Inferior parietal cortex (tissue), 1 donor: Measurements from ENCODE around the gene NUDT1.
A peak's percentile ranks its signal among the peaks of the same experiment; 100 is the strongest.

Experiments
- DNase-seq: peaks from one replicate; pipeline ENCODE4 v3.0.0-alpha.2; 2016; ENCODE audit errors: extremely low spot score

The NUDT1 gene

DNA sequence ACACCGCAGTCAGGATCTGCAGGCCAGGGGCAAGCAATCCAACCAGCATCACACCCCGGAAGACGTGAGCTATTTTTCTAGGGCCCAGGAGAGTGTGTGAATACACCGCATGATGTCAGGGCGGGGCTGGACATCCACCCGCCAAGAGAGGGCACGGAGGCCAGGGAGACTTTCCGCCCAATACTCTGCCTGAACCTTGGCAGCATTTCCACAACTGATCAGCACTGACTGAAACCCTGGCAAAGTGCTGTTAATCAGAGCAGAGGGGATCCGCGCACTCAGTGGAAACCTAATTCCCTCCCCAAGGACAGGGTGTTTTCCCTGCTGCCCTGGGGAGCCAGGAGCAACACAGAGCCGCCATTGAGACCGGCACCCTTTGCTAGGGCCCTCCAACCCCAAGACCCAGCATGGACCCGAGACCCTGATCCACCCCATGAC lies 17.5 kb upstream of the NUDT1 start:
- DNase-seq, result no peak

DNA sequence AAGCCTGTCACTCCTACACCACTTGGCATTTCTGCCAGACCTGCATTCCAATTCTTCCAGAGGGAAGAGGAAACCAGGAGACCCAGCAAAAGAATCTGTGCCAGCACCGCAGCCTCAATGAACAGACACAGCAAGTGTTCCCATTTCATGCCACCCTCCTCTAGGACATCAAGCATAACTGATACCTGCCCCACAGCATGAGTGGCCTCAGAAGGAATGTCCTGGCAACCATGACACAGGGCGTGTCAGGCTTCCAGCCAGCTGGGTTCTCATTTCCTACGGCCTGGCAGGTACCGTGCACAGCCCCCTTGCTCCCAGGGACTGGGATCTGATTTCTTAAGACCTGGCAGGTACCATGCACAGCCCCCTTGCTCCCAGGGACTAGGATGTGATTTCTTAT lies 17.1 kb upstream of the NUDT1 start:
- no peak for DNase-seq

DNA sequence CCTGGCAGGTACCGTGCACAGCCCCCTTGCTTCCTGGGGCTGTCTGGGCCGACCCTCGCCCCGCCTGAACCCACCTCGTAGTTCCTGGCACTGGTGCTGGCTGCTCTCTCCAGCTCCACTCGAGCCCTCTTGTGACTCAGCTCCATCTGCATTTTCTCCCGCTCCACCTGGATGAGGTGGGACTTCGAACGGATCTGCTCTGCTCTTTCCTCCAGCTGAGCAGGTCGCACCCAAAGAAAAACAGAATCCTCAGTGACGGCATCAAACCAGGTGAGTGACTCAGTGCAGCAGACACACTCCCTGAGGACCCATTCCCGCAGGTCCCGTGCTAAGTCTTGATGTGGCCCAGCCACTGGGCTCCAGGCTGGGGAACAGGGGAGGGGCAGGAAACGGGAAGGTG lies 16.7 kb upstream of the NUDT1 start:
- no peak for DNase-seq

DNA sequence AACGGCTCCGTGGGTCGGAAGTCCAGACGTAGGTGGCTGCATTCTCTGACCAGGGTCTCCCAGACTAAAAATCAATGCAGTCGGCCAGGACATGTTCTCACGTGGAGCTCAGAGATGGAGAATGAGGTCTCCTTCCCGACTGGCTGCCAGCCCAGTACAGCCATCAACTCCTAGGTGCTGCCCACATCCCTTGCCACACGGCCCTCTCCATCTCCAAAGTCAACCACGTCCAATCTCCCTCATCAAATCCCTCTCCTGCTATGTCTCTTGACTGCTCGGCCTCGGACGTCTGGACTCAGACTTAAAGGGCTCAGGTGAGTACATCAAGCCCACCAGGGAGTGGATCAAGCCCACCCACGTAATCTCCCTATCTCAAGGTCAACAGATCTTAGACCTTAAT lies 16.2 kb upstream of the NUDT1 start:
- no peak for DNase-seq

DNA sequence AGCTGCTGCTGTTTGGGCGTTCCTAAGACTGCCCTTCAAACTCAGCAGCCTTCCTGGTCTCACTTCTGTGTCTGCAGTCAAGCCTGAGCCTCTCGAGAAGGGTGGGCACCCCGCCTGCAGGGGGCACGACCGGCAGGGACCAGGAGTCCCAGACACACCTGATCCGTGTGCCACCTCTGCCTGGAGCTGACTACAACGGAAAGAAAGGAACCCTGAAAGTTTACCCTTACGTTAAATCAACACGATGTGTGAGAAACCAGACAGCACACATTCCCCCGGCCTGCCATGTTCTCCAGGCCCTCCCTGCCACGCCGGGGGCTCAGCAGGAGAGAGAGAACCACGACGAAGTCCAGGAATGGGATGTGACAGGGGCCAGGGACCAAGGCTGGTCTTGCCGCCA lies 14.3 kb upstream of the NUDT1 start:
- DNase-seq, result no peak

DNA sequence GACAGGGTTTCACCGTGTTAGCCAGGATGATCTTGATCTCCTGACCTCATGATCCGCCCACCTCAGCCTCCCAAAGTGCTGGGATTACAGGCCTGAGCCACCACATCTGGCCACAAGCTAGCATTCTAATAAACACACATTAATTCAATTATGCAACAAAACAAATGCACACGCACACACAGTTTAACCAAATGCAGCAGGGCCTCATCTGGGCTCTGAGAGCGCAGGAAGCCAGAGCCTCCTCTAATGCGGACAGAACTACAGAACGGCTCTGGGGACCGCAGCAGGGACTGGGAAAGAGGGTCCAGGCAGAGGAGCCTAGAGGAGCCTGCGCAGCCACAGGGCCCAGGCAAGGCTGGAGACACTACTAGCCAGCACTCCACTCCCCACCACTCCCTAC lies 13.1 kb upstream of the NUDT1 start:
- DNase-seq, result no peak

DNA sequence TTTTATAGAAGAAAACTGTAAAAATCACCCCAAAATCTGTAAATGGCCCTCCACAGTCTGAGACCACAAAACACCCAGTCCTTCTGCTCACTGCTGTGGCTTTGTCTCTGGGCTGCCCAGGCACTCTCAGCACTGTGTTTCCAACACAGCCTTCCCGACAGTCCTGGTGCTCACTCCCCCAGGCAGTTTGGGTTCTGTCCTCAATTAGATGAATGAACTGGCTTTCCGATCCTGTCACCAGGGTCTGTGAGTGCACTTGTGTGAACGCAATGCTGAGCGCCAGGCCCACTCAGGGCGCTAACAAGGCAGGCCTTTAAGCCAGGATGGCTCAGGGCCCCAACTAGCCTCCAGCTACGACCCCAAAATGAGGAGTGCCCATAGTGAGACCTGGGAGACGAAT lies 12.6 kb upstream of the NUDT1 start:
- no peak for DNase-seq

DNA sequence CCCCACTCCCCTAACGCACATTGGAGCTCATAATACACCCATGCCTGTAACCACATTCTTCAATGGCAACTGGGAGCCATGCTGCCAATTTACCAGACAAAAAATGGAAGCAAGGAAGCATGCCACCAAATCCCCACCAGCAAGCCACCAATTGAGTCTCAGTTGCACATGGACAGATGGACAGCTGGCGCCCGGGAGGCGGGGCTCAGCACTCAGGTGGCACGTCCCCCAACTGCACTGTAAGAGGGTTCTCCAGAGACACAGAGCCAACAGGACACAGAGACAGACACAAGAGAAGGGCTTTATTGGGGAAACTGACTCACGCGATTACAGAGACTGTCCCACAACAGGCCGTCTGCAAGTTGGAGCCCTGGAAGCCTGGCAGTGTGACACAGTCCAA lies 11.8 kb upstream of the NUDT1 start:
- DNase-seq, result no peak

DNA sequence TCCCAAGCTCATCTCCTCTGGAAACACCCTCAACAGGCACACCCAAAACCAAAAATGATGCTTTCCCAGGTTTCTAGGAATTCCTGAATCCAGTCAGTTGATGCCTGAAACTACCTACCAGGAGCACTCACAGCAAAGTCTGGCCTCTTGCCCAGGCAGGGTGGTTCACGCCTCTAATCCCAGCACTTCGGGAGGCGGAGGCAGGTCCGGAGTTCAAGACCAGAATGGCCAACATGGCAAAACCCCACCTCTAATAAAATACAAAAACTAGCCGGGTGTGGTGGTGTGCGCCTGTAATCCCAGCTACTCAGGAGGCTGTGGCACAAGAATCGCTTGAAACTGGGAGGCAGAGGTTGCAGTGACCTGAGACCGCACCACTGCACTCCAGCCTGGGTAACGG lies 11.1 kb upstream of the NUDT1 start:
- no peak for DNase-seq

DNA sequence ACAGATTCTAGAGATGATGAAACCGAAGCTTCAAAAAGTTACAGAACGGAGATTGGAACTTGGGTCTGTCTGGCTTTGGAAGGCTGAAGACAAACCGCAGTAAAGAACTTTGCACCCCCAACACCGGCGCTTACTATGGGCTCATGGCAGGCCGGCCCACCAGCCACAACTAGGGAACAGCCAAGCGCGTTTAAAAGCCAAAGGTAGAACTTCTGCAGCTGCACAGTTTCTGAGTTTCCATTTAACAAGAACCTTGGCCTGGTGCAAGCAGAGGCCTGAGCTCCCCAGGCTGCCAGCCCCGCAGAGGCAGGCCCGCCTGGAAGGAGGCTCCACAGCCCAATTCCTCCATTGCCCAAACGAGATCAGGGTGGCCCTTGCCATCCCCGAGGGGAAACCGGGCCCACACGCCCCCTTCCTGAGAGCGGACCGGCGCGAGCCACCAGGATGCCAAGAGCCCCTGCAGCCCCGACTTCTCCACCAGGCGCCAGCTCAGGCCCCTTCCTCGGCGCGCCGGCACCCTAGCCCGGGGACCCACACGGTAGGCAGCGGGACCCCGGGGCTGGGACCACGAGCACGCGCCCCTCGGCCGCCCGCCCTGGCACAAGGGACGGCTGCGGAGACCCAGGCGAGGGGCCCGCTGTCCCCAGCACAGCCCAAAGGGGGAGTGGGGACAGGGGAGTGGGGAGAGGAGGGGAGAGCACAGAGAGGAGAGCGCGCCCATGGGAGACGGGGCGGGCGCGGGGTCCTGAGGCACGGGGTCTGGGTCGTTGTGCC lies 9.8 kb upstream of the NUDT1 start:
- DNase-seq, result no peak

DNA sequence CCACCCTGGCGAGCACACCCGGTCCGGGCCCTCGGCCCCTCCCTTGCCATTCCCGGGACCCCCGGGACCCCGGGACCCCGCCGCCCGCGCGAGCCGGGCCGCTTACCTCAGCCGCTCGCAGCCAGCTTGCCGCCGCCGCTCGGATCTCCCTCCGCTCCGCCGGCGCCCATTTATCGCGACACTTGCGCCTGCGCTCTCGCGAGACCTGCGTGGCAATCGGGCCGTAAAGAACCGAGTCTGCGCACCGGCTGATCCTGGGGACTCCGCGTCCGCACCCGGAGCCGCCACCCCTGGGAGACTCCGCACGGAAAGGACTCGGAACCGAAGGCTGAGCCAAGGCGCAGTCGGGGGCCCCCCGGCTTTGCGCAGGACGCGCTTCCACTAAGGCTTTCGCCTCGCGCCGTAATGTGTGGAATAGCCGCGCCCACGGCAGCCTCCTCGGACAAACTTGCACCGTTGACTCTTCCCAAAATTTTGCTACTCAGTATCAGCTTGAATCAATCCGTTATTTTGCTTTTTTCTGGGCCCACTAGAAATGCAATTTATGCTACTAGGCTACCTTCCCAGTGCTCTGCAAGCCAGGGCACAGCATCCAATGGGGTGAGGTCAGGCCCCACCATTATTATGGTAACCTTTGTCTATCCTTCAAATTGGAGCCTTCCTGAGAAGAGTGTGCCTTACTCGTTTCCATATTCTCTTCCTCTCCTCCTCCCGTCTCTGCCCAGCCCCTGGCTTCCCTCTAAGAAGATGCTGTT lies 9.1 kb upstream of the NUDT1 start, which contains the start of gene MAD1L1:
Gene MAD1L1 (minus strand): TSS at position 180 of the 755 bp plus-strand sequence. CDS start 2,812 bp downstream, outside the sequence.
- peak; percentile 91 for DNase-seq

DNA sequence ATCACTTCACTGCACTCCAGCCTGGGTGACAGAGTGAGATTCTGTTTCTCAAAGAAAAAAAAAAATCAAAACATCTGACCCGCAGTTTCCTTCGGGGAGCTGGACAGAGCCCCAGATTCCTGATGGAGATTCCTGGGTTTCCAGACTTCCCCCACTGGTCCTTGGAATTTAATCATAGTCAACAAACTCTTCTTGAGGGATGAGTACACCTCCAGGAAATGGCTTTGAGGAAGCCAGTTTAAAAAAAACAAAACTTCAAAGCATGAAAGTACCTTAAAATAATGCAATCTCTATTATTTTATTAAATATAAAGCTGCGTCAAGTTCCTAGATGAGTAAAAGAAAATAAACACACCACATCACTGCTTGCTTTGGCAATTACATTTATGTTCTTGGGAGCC lies 8.1 kb upstream of the NUDT1 start:
- no peak for DNase-seq

DNA sequence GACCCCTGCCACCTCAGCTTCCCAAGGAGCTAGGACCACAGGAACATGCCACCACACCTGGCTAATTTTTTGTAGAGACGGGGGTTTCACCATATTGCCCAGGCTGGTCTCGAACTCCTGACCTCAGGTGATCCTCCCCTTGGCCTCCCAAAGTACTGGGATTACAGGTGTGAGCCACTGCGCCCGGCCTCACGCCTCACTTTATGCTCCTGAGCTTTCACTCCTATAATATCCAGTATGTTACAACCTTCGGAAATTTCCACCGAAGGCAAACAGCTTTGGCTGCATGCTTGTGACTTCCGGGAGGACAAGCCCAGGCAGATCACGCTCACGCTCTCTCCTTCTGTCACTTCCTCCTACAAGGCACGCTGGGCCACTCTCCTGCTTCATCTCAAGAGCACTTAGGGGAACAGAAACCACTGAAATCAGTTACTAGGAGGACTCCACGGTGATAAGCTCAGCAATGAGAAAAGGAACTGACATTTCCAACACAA lies 4.9 kb upstream of the NUDT1 start:
- DNase-seq, result no peak

DNA sequence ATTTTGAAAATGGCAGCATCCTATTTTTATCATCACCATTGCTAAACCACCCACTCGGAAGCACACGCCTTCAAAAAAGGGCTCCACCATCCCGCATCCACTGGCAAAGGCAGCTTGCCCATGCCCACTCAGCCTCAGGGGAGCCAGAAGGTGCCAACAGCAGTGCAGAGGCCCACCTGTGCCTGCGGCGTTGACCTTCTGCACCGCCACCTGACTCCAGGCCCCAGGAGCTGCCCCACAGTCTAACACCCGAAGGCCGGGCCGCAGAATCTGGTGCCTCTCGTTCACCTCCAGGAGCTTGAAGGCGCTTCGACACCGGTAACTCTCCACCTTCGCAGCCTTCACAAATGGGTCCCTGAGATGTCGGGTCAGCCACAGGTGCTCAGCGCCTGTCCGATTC lies 2.8 kb upstream of the NUDT1 start:
- DNase-seq, result no peak

DNA sequence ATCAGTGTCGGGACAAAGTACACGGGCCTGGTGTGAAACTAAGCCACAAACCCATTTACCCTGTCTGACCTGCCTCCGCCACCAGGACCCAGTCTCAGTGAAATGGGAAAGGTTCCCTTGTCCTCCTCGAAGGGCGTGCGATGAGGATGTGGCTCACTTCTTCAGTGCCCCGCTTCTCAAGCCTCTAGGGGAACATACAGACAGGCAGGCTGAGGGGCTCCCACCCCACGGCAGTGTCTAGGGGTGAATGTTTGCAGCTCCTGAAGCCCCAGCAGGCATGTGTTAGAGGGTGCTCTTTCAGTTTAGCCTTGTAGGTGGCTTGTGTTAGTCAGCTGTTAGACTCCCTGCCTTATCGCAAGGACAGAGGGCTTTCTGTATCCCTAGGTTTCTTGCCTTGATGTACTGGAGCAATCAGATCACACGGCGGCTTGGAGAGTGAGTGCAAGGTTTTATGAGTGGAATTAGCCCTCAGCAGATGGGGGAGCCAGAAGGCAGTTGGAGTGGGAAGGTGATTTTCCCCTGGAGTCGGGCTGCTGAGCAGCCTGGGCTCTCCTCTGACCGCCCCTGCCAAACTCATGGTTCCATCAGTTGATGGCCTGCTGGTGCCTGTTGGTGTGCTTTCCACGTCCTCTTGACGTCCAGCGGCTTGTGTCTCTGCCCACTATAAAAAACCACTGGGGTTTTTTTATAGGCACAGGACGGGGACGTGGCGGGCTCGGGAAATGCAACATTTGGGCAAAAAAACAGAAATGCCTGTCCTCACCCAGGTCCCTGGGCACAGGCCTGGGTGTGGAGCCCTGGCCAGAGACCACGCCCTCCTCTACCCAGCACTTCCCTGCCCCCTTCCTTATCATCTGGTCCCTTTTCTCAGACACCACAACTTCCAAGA lies 759 bp downstream of the NUDT1 start:
- no peak for DNase-seq

DNA sequence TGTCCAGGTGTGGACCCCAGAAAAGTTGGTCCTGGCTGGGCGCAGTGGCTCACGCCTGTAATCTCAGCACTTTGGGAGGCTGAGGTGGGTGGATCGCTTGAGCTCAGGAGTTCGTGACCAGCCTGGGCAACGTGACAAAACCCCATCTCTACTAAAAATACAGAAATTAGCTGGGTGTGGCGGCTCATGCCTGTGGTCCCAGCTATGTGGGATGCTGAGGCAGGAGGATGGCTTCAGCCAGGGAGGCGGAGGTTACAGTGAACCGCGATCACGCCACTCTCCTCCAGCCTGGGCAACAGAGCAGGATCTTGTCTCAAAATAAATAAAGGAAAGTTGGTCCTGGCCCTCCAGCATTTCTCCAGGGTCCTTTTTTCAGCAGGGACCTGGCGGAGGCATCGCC lies 1.4 kb downstream of the NUDT1 start:
- DNase-seq, result no peak

DNA sequence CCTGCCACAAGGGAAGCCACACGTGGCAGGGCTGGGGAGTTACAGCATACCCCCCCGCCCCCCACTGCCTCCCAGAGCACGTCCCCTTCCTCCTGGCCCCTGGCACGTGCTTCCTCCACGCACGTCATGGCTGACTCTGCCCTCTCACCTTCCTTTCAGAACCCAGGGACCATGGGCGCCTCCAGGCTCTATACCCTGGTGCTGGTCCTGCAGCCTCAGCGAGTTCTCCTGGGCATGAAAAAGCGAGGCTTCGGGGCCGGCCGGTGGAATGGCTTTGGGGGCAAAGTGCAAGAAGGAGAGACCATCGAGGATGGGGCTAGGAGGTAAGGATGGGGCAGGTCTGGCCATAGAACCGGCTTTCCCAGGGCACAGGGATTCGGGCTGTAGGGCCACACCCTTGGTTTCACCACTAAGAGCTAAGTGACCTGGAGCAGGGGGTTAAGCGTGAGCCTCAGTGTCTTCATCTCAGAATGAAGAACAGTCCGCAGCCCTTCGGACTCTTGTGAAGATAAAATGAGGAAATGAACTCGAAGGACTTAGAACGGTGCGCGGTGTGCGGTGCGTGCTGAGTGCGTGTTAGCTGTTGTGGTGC lies 2.5 kb downstream of the NUDT1 start:
- DNase-seq, result no peak

DNA sequence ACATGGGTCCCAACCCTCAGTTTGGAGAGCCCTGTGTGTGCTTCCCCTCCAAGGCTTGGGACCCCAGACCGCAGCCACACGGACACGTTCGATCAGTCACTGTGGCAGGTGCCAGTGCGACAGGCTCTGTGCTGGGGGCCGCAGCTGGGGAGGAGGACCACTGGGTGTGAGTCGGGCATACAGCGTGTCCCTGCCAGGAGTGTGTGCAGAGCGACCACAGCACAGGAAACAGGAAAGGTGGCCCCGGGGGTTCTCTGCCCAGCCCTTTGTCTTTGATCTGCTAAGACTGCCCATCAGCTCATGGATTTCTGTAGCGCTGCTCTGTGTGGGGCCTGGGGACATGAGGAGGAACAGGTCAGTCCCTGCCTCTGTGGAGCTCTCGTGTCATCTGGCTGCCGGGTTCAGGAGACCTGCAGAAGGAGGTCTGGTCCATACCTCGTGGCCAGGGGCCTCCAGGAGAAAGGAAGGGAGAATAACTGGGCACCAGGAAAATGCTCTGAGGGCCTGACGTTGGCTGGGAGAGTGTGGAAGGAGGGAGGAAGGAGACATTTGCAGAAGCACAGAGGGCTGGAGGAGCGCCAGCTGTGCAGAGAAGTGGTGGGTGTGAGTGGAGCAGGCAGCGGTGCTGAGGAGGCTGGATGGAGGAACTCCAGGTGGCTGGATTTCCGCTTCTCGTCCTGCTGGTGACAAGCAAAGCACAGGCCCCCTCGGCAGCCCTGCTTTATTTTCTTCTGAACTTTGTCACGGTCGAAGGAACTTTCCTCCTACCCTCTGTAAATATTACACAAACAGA lies 4.1 kb downstream of the NUDT1 start:
- no peak for DNase-seq

DNA sequence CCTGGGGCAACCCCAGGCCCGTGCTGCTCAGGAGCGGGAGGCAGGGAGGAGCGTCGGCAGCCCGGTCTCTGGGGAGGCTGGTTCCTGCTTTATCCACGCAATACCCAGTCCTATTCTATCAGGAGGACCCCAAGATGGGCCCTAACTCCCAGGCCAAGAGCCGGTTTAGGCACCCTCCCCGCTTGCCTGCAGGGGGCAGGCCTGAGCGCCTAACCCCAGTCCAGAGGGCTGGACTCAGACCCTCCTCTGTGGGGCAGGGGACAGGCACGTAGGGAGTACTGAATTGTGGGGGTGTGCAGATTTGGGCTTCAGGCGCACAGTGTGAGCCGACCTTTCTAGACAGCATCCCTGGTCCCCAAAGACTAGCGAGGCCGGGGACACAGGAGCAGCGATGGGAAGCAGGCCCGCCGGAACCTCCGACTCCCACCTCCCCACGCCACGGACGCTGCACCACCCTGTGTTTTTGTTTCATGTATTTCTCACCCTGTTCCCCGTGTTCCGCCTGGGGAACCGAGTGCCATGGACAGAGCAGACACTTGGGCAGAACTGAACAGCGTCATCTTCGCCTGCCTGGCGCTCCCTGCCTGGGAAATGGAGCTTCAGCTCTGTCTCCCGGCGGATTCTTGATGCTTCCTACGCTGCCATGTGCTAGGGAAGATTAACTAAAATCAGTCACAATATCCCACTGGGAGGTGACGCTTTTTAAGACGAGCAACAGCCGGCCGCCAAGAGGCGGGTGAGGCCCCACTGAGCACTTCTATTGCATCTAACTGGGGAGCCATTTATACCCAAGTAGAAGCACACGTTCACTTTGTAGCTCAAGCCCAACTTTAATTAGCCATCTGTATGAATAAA lies 5.3 kb downstream of the NUDT1 start:
- no peak for DNase-seq
